H9 (cell line): Measurements from ENCODE around the gene DCAF4. TPM values are rescaled to one million over a fixed set of nuclear protein-coding genes. Genes with fewer than 3 reads are reported as not detected.
A peak's percentile ranks its signal among the peaks of the same experiment; 100 is the strongest.

ENCODE experiments used
- DNase-seq: peaks from one replicate; pipeline ENCODE4 v3.0.0-alpha.2; 2017
- H2AFZ ChIP-seq: one replicate; pipeline ENCODE4 v1.6.1; 2013; ENCODE audit warnings: mild to moderate bottlenecking, low read length, control low read depth, moderate library complexity
- H2AK5ac ChIP-seq: 2 replicates; pipeline ENCODE4 v1.6.1; 2013; ENCODE audit warnings: low read length, control low read depth, mixed read lengths; ENCODE audit not compliant: insufficient read length
- H2BK120ac ChIP-seq: one replicate; pipeline ENCODE4 v1.6.1; 2013; ENCODE audit warnings: low read depth, mild to moderate bottlenecking, low read length, control low read depth, inconsistent platforms; ENCODE audit not compliant: poor library complexity, severe bottlenecking
- H2BK12ac ChIP-seq: 2 replicates; pipeline ENCODE4 v1.6.1; 2013; ENCODE audit warnings: low read length, control low read depth, mixed read lengths, low read depth; ENCODE audit not compliant: insufficient read length
- H2BK15ac ChIP-seq: 2 replicates; pipeline ENCODE4 v1.6.1; 2013; ENCODE audit warnings: low read depth, low read length, control low read depth
- H2BK20ac ChIP-seq: one replicate; pipeline ENCODE4 v1.6.1; 2013; ENCODE audit warnings: low read depth, mild to moderate bottlenecking, low read length, control low read depth, inconsistent platforms; ENCODE audit not compliant: poor library complexity, severe bottlenecking
- H2BK5ac ChIP-seq: 2 replicates; pipeline ENCODE4 v1.6.1; 2013; ENCODE audit warnings: low read length, control low read depth, mixed read lengths; ENCODE audit not compliant: insufficient read length
- H3K14ac ChIP-seq: 2 replicates; pipeline ENCODE4 v1.6.1; 2013; ENCODE audit warnings: low read length, control low read depth; ENCODE audit not compliant: insufficient read depth
- H3K18ac ChIP-seq: 2 replicates; pipeline ENCODE4 v1.6.1; 2013; ENCODE audit warnings: low read depth, mild to moderate bottlenecking, mixed read lengths, low read length, control low read depth; ENCODE audit not compliant: insufficient read length
- H3K23ac ChIP-seq: 2 replicates; pipeline ENCODE4 v1.6.1; 2013; ENCODE audit warnings: low read length, control low read depth, mixed read lengths, low read depth; ENCODE audit not compliant: insufficient read length
- H3K23me2 ChIP-seq: 2 replicates; pipeline ENCODE4 v1.6.1; 2013; ENCODE audit warnings: low read depth, mild to moderate bottlenecking, mixed read lengths, low read length, control low read depth; ENCODE audit not compliant: insufficient read length, poor library complexity, severe bottlenecking
- H3K27ac ChIP-seq: 2 replicates; pipeline ENCODE4 v1.5.1; 2013; ENCODE audit warnings: low read length, control low read depth, mixed read lengths, low read depth; ENCODE audit not compliant: insufficient read length
- H3K27me3 ChIP-seq: 2 replicates; pipeline ENCODE4 v1.6.1; 2013; ENCODE audit warnings: low read length, control low read depth, inconsistent platforms; ENCODE audit not compliant: insufficient read depth
- H3K4ac ChIP-seq: 2 replicates; pipeline ENCODE4 v1.6.1; 2013; ENCODE audit warnings: low read depth, mild to moderate bottlenecking, control low read depth, inconsistent platforms, low read length, moderate library complexity
- H3K4me1 ChIP-seq: 2 replicates; pipeline ENCODE4 v1.6.1; 2013; ENCODE audit warnings: low read length, control low read depth, inconsistent platforms; ENCODE audit not compliant: insufficient read depth
- H3K4me2 ChIP-seq: 2 replicates; pipeline ENCODE4 v1.6.1; 2013; ENCODE audit warnings: low read length, control low read depth, mixed read lengths; ENCODE audit not compliant: insufficient read length, insufficient read depth
- H3K56ac ChIP-seq: 2 replicates; pipeline ENCODE4 v1.6.1; 2013; ENCODE audit warnings: low read depth, mild to moderate bottlenecking, mixed read lengths, low read length, control low read depth; ENCODE audit not compliant: insufficient read length
- H3K79me1 ChIP-seq: 2 replicates; pipeline ENCODE4 v1.6.1; 2013; ENCODE audit warnings: low read depth, mild to moderate bottlenecking, moderate library complexity, low read length, control low read depth, inconsistent platforms; ENCODE audit not compliant: insufficient read depth, poor library complexity, severe bottlenecking
- H3K79me2 ChIP-seq: 2 replicates; pipeline ENCODE4 v1.6.1; 2013; ENCODE audit warnings: low read length, control low read depth, inconsistent platforms; ENCODE audit not compliant: insufficient read depth
- H3K9ac ChIP-seq: 2 replicates; pipeline ENCODE4 v1.6.1; 2013; ENCODE audit warnings: low read length, control low read depth, mixed read lengths; ENCODE audit not compliant: insufficient read length; ENCODE audit errors: extremely low read depth
- H3K9me3 ChIP-seq: one replicate; pipeline ENCODE4 v1.6.1; 2013; ENCODE audit warnings: low read depth, low read length, inconsistent platforms; ENCODE audit not compliant: control insufficient read depth
- H3T11ph ChIP-seq: one replicate; pipeline ENCODE4 v1.6.1; 2013; ENCODE audit warnings: mild to moderate bottlenecking, low read length, control low read depth, inconsistent platforms
- H4K20me1 ChIP-seq: one replicate; pipeline ENCODE4 v1.6.1; 2013; ENCODE audit not compliant: control insufficient read depth, insufficient read length, insufficient read depth
- H4K5ac ChIP-seq: 2 replicates; pipeline ENCODE4 v1.6.1; 2013; ENCODE audit warnings: low read depth, mild to moderate bottlenecking, mixed read lengths, low read length, control low read depth; ENCODE audit not compliant: insufficient read length
- H4K8ac ChIP-seq: replicated peaks from 2 replicates; pipeline ENCODE4 v1.6.1; 2013; ENCODE audit warnings: low read length, control low read depth, mixed read lengths, low read depth; ENCODE audit not compliant: insufficient read length
- H4K91ac ChIP-seq: 2 replicates; pipeline ENCODE4 v1.6.1; 2013; ENCODE audit warnings: low read depth, mild to moderate bottlenecking, moderate library complexity, mixed read lengths, low read length, control low read depth; ENCODE audit not compliant: insufficient read length
- H3K27ac Mint-ChIP-seq, 3 experiments: 2 replicates in 2 of 3; 3 replicates in 1 of 3; pipeline ENCODE4 v1.8.0; 2020 to 2021; ENCODE audit warnings: mixed read lengths in 3 of 3, mild to moderate bottlenecking in 1 of 3, moderate library complexity in 1 of 3
- H3K27me3 Mint-ChIP-seq: 2 replicates; pipeline ENCODE4 v1.8.0; 2021; ENCODE audit warnings: low read depth, mild to moderate bottlenecking, moderate library complexity, mixed read lengths
- H3K36me3 Mint-ChIP-seq, 3 experiments: 2 replicates in 2 of 3; 3 replicates in 1 of 3; pipeline ENCODE4 v1.8.0; 2020 to 2021; ENCODE audit warnings: low read depth in 3 of 3, mixed read lengths in 3 of 3; ENCODE audit not compliant: insufficient read depth in 1 of 3
- H3K4me1 Mint-ChIP-seq, 2 experiments: 2 replicates each; pipeline ENCODE4 v1.8.0; 2020; ENCODE audit warnings: mixed read lengths in 2 of 2
- H3K4me3 Mint-ChIP-seq, 2 experiments: 2 replicates in 1 of 2; 3 replicates in 1 of 2; pipeline ENCODE4 v1.8.0; 2020 to 2021; ENCODE audit warnings: mild to moderate bottlenecking in 2 of 2, mixed read lengths in 2 of 2, moderate library complexity in 1 of 2
- H3K9me3 Mint-ChIP-seq, 2 experiments: 2 replicates in 1 of 2; 3 replicates in 1 of 2; pipeline ENCODE4 v1.8.0; 2020; ENCODE audit warnings: mild to moderate bottlenecking in 2 of 2, mixed read lengths in 2 of 2, moderate library complexity in 1 of 2
- WGBS: extraction: QIAGEN DNeasy Blood & Tissue Kit; methylation state at CpG from one replicate; pipeline ENCODE4 v1.1.7; 2013; ENCODE audit warnings: missing lambda C conversion rate, low lambda C conversion rate, mixed read lengths; ENCODE audit not compliant: insufficient read length; ENCODE audit errors: extremely low coverage; 5-methylcytosine and 5-hydroxymethylcytosine counted together
- total RNA-seq: library from RNA; stranded (reverse); gene quantifications from 2 replicates; pipeline ENCODE4 v1.2.1, GENCODE V29; 2021
- TF ChIP-seq, protein P1 (sequence below): fragments of 200-600 bp; sonication (generic); conservative IDR thresholded peaks from 3 replicates; pipeline ENCODE4 v1.8.0; 2021; ENCODE audit warnings: antibody characterized with exemption, mild to moderate bottlenecking

Gene DCAF4
- total RNA-seq, 1 experiment from 2014 or later = 32.0 TPM

DNA sequence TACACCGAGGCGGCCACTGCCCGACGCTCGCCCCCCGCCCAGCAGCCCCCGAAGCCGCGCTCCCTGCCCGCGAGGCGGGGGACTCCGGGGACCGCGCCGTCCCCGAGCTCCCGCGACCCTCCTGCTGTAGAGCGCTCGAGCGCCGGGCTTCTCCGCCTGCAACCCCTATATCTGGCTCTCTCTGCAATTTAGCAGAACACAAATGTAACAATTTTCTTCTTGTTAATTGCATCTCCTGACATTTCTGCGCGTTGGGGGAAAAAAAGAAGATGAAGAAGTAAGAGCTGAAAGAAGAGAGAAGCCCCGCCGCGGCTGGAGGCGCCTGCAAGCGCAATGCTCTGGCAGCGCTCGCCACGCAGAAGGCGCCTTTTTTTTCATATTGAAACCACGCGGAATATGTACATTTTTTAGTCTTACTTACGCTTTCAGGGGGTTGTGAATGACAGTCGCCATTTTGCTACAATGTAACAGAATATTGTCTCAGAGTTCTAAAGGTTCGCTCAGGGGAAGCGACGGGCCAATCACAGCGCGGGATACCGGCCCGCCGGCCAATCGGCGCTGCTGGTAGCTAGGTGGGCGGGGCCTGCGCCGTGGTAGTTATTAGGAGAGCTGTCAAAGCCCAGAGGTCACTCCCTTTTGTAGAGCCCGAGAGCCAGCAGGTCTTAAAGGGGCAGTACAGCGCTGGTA is 32.5 kb upstream of the DCAF4 start, which contains the start of gene DPF3:
Gene DPF3, minus strand, starts transcription at position 466 of the 687 bp plus-strand sequence. Its CDS starts 13 bp downstream, at position 453.
- Histone ChIP-seq H3K9ac (no peak within 1 kb of the TSS), H4K5ac (no peak within 1 kb of the TSS), H3T11ph (no peak within 1 kb of the TSS), H3K4me1 (peaks cover 3% of the 10 kb centered on the region; the same call in 1 of the 2 replicates), H4K91ac (no peak within 1 kb of the TSS), H3K23ac (no peak within 1 kb of the TSS), H4K20me1 (no peaks in the 10 kb centered on the region), H2BK12ac (no peak within 1 kb of the TSS), H2BK20ac (no peak within 1 kb of the TSS), H3K14ac (no peak within 1 kb of the TSS; the same call in 1 of the 2 replicates), H2BK5ac (no peak within 1 kb of the TSS), H3K56ac (no peak within 1 kb of the TSS), H2BK15ac (no peak within 1 kb of the TSS), H3K23me2 (peaks cover 25% of the 10 kb centered on the region), H3K27ac (no peak within 1 kb of the TSS), H2BK120ac (no peak within 1 kb of the TSS), H3K9me3 (no peaks in the 10 kb centered on the region), H3K4me2 (peak within 1 kb of the TSS; percentile 90), H3K4ac (no peak within 1 kb of the TSS), H3K79me1 (no peaks in the 10 kb centered on the region), H3K18ac (no peak within 1 kb of the TSS), H3K79me2 (no peaks in the 10 kb centered on the region), H3K27me3 (peaks cover 38% of the 10 kb centered on the region), H2AK5ac (no peak within 1 kb of the TSS), H2AFZ (no peak within 1 kb of the TSS), H4K8ac (no peak within 1 kb of the TSS)
- Mint-ChIP-seq H3K4me1 (peaks cover 44 to 45% of the 10 kb centered on the region in 2 experiments), H3K4me3 (peak within 1 kb of the TSS; percentile 67 to 91), H3K27ac (no peak within 1 kb of the TSS), H3K9me3 (no peaks in the 10 kb centered on the region), H3K27me3 (peaks cover 94% of the 10 kb centered on the region), H3K36me3 (peaks cover 0 to 1% (median 0%) of the 10 kb centered on the region in 3 experiments; a peak in 1 of 7 replicates)
- no CpG with 5 or more reads among the region's 54 CpGs for WGBS
- DNase-seq = peak; percentile 97
- TF ChIP-seq, protein P1, sequence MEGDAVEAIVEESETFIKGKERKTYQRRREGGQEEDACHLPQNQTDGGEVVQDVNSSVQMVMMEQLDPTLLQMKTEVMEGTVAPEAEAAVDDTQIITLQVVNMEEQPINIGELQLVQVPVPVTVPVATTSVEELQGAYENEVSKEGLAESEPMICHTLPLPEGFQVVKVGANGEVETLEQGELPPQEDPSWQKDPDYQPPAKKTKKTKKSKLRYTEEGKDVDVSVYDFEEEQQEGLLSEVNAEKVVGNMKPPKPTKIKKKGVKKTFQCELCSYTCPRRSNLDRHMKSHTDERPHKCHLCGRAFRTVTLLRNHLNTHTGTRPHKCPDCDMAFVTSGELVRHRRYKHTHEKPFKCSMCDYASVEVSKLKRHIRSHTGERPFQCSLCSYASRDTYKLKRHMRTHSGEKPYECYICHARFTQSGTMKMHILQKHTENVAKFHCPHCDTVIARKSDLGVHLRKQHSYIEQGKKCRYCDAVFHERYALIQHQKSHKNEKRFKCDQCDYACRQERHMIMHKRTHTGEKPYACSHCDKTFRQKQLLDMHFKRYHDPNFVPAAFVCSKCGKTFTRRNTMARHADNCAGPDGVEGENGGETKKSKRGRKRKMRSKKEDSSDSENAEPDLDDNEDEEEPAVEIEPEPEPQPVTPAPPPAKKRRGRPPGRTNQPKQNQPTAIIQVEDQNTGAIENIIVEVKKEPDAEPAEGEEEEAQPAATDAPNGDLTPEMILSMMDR = no peak
